BLaER1 treated with 17β-estradiol and CSF1 and Interleukin-3, amounts not matched to agents 10 nM and 100 nM (cell line): ENCODE measurements around the gene CPNE4.

ENCODE experiments used
- H3K27ac ChIP-seq, 11 experiments: shearing (Covaris generic); formaldehyde crosslinking; 2 replicates each; pipeline ENCODE4 v1.8.1; 2022
- H3K27me3 ChIP-seq, 11 experiments: shearing (Covaris generic); formaldehyde crosslinking; 2 replicates each; pipeline ENCODE4 v1.8.1; 2022
- H3K36me3 ChIP-seq, 11 experiments: shearing (Covaris generic); formaldehyde crosslinking; 2 replicates each; pipeline ENCODE4 v1.8.1; 2022
- H3K4me1 ChIP-seq, 10 experiments: shearing (Covaris generic); formaldehyde crosslinking; 2 replicates each; pipeline ENCODE4 v1.8.1; 2022
- H3K4me2 ChIP-seq, 11 experiments: shearing (Covaris generic); formaldehyde crosslinking; 2 replicates each; pipeline ENCODE4 v1.8.1; 2022
- H3K4me3 ChIP-seq, 10 experiments: shearing (Covaris generic); formaldehyde crosslinking; 2 replicates each; pipeline ENCODE4 v1.8.1; 2022
- H3K9ac ChIP-seq, 11 experiments: shearing (Covaris generic); formaldehyde crosslinking; 2 replicates each; pipeline ENCODE4 v1.8.1; 2022
- H3K9me3 ChIP-seq, 11 experiments: shearing (Covaris generic); formaldehyde crosslinking; replicated peaks in 1 of 11; 2 replicates each; pipeline ENCODE4 v1.8.1; 2022
- H4K20me1 ChIP-seq, 11 experiments: shearing (Covaris generic); formaldehyde crosslinking; 2 replicates each; pipeline ENCODE4 v1.8.1; 2022
- Cebpa-rat ChIP-seq, 11 experiments: shearing (Covaris generic); IDR thresholded peaks; 2 replicates each; pipeline ENCODE4 v1.8.1; 2022

Gene CPNE4

DNA sequence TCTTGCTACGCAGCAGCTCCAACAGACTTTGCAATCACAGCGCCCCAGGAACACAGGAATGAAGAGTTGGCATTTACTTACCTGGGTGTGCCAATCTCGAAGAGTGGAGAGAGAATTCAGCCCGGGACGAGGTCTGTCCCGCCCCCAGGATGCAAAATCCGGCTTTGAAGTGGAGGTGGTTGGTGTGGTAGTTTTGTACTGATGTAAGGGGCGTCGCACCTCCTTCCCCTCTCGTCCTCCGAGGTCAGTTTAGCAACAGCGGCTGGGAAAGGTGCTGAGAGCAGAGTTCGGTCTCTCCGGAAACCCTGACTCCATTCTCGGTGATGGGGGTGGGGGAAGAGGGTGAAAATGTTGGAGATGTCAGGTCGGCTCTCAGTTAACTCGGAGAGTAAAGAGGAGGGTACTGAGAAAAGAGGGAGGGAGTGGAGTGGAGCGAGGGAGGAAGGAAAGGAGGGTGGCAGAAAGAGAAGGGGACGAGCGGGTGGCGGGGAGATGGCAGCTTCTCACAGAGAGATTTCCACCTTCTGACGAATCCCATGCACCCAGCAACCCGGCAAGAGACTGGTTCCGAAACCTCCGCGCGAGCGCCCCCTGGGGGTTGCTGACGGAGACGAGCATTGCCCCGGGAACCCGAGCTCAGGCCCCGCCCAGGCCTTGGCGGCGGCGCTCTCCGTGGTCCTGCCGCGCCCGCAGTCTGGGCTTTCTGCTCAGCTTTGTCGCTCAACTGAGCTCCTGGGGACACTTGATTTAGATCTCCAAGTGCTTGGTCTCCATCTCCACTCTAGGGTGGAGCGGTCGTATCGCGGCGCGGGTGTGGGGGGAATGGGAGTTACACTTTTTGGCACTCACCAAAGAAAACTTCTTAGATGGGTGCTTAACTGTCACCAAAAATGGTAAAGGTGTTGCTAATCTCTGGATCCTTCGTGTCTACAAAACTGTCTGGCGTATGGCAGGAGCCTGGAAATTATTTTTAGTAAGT lies at the start of gene CPNE4:
TSS of gene CPNE4 (minus strand) at position 529 of the 979 bp plus-strand sequence.
- no peak within 1 kb of the TSS for H3K4me3 ChIP-seq
- 0 out of 22 replicates have a peak, but pooled peaks cover 0 to 5% (median 0%) of the 10 kb centered on the region in 11 experiments for H3K9me3 ChIP-seq
- H3K27me3 ChIP-seq = peaks cover 19 to 30% (median 25%) of the 10 kb centered on the region in 11 experiments
- H3K4me2 ChIP-seq = peak within 1 kb of the TSS in 4 of 11 experiments; percentile 11 to 52 (median 31); a peak in 4 of 22 replicates
- no peak for TF ChIP-seq Cebpa-rat (IDR thresholded peaks at IDR 0.05)
- H3K4me1 ChIP-seq = no peaks in the 10 kb centered on the region
- no peak within 1 kb of the TSS for H3K27ac ChIP-seq
- H4K20me1 ChIP-seq = peaks cover 0 to 5% (median 0%) of the 10 kb centered on the region in 11 experiments; a peak in 2 of 22 replicates
- H3K36me3 ChIP-seq = no peaks in the 10 kb centered on the region
- H3K9ac ChIP-seq = no peak within 1 kb of the TSS

DNA sequence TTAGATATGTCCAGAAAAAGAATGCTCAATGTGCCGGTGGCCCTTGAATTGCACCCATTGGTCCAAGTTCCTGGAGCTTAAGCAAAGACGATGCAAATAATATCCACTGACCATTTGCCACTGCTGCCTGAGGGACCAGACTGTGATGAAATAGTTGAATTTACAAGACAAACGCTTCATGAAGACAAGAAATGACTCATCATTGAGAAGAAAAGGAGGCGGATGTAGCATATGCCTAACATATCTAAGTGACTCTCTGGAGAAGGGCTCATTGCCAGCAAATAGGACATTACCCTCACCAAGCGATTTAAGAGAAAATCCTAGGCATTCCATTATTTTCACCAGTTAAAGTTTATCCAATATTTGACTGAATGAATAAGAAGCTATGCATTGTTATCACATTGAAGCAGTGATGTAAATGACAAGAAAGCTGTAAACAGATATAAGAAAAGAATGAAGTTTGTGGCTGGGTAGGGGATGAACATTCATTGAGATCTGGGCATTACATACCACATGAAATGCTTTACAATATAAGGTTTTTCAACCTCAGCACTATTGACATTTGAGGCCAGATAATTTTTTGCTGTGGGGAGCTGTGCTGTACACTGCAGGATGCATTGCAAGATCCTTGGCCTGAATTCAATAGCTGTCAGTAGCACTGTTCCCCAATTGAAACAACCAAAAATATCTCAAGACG lies 48.9 kb upstream of the CPNE4 start:
- H3K4me1 ChIP-seq = no peaks in the 10 kb centered on the region
- H3K4me3 ChIP-seq = no peak overlapping the region
- no peak overlapping the region for H3K4me2 ChIP-seq
- no peaks in the 10 kb centered on the region for H3K36me3 ChIP-seq
- H3K9ac ChIP-seq = no peak overlapping the region
- H3K9me3 ChIP-seq = no peaks in the 10 kb centered on the region
- no peaks in the 10 kb centered on the region for H3K27me3 ChIP-seq
- H3K27ac ChIP-seq = no peak overlapping the region
- H4K20me1 ChIP-seq = no peaks in the 10 kb centered on the region
- no peak for TF ChIP-seq Cebpa-rat (IDR thresholded peaks at IDR 0.05)

DNA sequence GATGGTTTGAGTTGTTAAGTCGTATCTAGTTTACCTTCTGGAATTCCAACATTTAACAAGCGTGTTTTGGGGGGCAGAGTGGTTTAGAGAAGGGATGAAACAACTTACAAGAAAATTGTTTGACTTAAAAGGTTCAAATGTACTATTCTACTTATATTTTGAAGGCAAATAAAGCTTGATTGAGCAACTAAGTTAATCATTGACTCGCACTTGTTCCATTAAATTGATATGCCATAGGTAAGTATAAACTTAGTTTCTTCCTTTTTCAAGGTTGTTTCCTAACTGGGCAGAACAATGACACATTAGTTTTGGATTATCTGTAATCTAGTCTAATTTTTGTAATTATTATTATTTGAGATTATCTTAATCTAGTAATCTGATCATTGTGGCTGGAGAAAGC lies 48.3 kb upstream of the CPNE4 start:
- H3K9ac ChIP-seq = no peak overlapping the region
- no peaks in the 10 kb centered on the region for H4K20me1 ChIP-seq
- no peak overlapping the region for H3K4me3 ChIP-seq
- TF ChIP-seq Cebpa-rat (IDR thresholded peaks at IDR 0.05) = no peak
- H3K27ac ChIP-seq = no peak overlapping the region
- no peaks in the 10 kb centered on the region for H3K4me1 ChIP-seq
- no peaks in the 10 kb centered on the region for H3K9me3 ChIP-seq
- no peaks in the 10 kb centered on the region for H3K27me3 ChIP-seq
- H3K36me3 ChIP-seq = no peaks in the 10 kb centered on the region
- no peak overlapping the region for H3K4me2 ChIP-seq

DNA sequence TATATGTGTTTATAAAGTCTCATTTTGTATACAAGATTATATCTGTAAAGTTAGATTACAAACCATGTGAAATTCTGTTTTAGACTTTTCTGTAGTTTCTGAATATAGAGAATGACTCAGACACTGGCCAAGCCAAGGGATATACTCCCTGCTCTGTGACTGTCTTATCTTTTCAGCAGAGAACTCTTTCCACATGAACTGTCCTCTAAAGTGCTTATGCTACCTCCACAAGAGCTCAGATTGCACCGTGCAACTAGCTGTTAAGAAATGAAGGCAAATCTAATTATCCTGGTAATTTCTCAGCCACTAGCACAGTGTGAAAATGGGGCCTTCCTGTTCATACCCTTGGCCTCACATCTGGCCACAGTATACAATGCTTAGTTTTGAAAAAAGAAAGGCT lies 44.3 kb upstream of the CPNE4 start:
- Histone ChIP-seq H3K4me3 (no peak overlapping the region), H3K27ac (no peak overlapping the region), H3K27me3 (no peaks in the 10 kb centered on the region), H3K4me1 (no peaks in the 10 kb centered on the region), H4K20me1 (no peaks in the 10 kb centered on the region), H3K9ac (no peak overlapping the region), H3K36me3 (no peaks in the 10 kb centered on the region), H3K9me3 (no peaks in the 10 kb centered on the region), H3K4me2 (no peak overlapping the region)
- TF ChIP-seq Cebpa-rat (IDR thresholded peaks at IDR 0.05) = no peak

DNA sequence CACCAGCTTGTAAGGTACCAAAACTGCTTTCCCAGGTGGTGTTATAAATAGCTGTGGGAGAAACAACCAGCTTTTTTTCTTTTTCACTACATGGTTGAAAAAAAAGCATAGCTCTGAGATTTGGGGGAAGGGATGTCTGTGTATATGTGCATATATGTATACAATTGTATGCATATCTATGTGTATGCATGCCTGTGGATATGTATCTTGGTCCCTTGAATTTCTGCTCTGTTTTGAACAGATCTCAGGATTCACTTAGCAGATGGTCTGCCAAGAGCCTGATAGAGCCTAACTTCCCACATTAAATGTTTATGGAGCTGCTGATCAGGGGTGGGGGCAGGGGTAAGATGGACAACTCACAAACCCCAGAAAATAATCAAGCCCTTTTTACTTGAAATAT lies 39.0 kb upstream of the CPNE4 start:
- no peaks in the 10 kb centered on the region for H3K4me1 ChIP-seq
- no peak for TF ChIP-seq Cebpa-rat (IDR thresholded peaks at IDR 0.05)
- H3K4me2 ChIP-seq = no peak overlapping the region
- no peaks in the 10 kb centered on the region for H3K9me3 ChIP-seq
- H3K27ac ChIP-seq = no peak overlapping the region
- no peaks in the 10 kb centered on the region for H3K36me3 ChIP-seq
- no peak overlapping the region for H3K9ac ChIP-seq
- no peaks in the 10 kb centered on the region for H3K27me3 ChIP-seq
- H3K4me3 ChIP-seq = no peak overlapping the region
- no peaks in the 10 kb centered on the region for H4K20me1 ChIP-seq

- H3K4me1 ChIP-seq = no peaks in the 10 kb centered on the region
- TF ChIP-seq Cebpa-rat (IDR thresholded peaks at IDR 0.05) = no peak
Observed at GRCh38 chr3:132071043-132071442, 36.2 kb upstream of the CPNE4 start.

DNA sequence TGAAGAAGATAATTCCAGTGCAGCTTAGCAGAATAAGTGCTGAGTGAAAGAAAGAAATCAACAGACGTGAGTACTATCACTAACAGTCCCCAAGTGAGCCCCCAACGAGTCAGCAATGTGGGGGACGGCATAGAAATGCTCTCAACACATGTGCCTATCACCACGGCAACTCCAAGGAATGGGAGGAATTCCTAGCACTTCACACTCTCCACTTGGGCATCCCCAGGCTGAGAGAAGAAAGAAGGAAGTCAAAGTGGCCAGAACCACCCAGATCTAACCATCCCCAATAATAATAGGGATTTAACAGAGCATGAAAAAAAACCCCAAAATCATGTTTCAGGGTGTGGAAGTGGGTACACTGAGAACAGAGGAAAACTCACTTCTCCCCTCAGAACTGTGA lies 29.3 kb upstream of the CPNE4 start:
- H3K4me1 ChIP-seq = no peaks in the 10 kb centered on the region
- H3K36me3 ChIP-seq = no peaks in the 10 kb centered on the region
- TF ChIP-seq Cebpa-rat (IDR thresholded peaks at IDR 0.05) = no peak
- H3K9me3 ChIP-seq = no peaks in the 10 kb centered on the region
- H3K4me2 ChIP-seq = no peak overlapping the region
- no peaks in the 10 kb centered on the region for H4K20me1 ChIP-seq
- H3K27me3 ChIP-seq = no peaks in the 10 kb centered on the region
- no peak overlapping the region for H3K9ac ChIP-seq
- H3K27ac ChIP-seq = no peak overlapping the region
- no peak overlapping the region for H3K4me3 ChIP-seq

More at GRCh38 chr3:132071043-132071442, 36.2 kb upstream of the CPNE4 start:
- no peak overlapping the region for H3K4me2 ChIP-seq
- H4K20me1 ChIP-seq = no peaks in the 10 kb centered on the region
- no peaks in the 10 kb centered on the region for H3K9me3 ChIP-seq
- H3K9ac ChIP-seq = no peak overlapping the region
- H3K27me3 ChIP-seq = no peaks in the 10 kb centered on the region
- no peak overlapping the region for H3K27ac ChIP-seq
- no peaks in the 10 kb centered on the region for H3K36me3 ChIP-seq
- no peak overlapping the region for H3K4me3 ChIP-seq

DNA sequence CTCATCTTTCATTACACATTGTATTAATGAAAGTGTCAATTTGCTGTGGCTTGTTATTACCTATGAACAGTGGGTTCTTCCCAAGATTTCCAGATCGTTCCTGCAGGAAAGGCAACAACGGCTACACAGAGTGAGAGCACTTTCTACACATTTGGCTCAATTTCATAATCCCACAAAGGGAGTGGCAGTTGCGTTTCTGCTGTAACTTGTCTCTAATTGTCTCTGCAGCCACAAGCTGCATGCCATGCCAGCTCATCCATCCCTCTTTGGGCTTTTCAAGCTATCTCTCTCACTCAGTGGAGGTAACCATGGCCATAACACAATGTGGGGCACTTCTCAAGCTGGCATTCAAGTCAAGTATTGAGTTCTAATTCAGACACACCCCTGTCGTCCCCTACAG lies 27.7 kb upstream of the CPNE4 start:
- Histone ChIP-seq H3K4me1 (no peaks in the 10 kb centered on the region), H3K27ac (no peak overlapping the region), H3K9me3 (no peaks in the 10 kb centered on the region), H3K36me3 (no peaks in the 10 kb centered on the region), H3K9ac (no peak overlapping the region), H3K4me3 (no peak overlapping the region), H3K4me2 (no peak overlapping the region), H4K20me1 (no peaks in the 10 kb centered on the region), H3K27me3 (no peaks in the 10 kb centered on the region)
- no peak for TF ChIP-seq Cebpa-rat (IDR thresholded peaks at IDR 0.05)

- Histone ChIP-seq H3K4me2 (no peak overlapping the region), H3K9ac (no peak overlapping the region), H3K4me1 (no peaks in the 10 kb centered on the region), H3K36me3 (no peaks in the 10 kb centered on the region), H4K20me1 (no peaks in the 10 kb centered on the region), H3K4me3 (no peak overlapping the region), H3K27me3 (no peaks in the 10 kb centered on the region), H3K27ac (no peak overlapping the region), H3K9me3 (no peaks in the 10 kb centered on the region)
- TF ChIP-seq Cebpa-rat (IDR thresholded peaks at IDR 0.05) = no peak
Observed at GRCh38 chr3:132055872-132056271, 21.1 kb upstream of the CPNE4 start.
